Subcutaneous adipose tissue (tissue), 4 donors: ENCODE measurements around the gene EVL. TPM values are rescaled to one million over a fixed set of nuclear protein-coding genes. Genes with fewer than 3 reads are reported as not detected.

Source experiments
- CTCF ChIP-seq: fragments of 450-650 bp; IDR thresholded peaks from one replicate; pipeline ENCODE4 v1.5.1; 2016; ENCODE audit warnings: low read depth, mild to moderate bottlenecking, control low read depth, antibody characterized with exemption, moderate library complexity
- total RNA-seq, 4 donors: library from RNA; depleted of rRNA; stranded (reverse); fragments of >200 nt; gene quantifications; one replicate each; pipeline ENCODE4 v1.1.0, GENCODE V29; 2016

The EVL gene
- total RNA-seq, 4 donors from 2014 or later: 36.7 to 108 (median 46.5) TPM

GRCh38 chr14:100081997-100082625, 16.9 kb downstream of the EVL start:
- TF ChIP-seq CTCF: no peak

- no peak for TF ChIP-seq CTCF
These were observed 17.5 kb downstream of the EVL start for GRCh38 chr14:100082723-100083122.

GRCh38 chr14:100083706-100084105, 18.5 kb downstream of the EVL start:
- no peak for TF ChIP-seq CTCF

GRCh38 chr14:100084591-100084990, 19.4 kb downstream of the EVL start:
- no peak for TF ChIP-seq CTCF

GRCh38 chr14:100085462-100085861, 20.2 kb downstream of the EVL start:
- TF ChIP-seq CTCF: no peak

- TF ChIP-seq CTCF: no peak
These were observed 21.1 kb downstream of the EVL start for GRCh38 chr14:100086361-100086760.

- TF ChIP-seq CTCF: no peak
These were observed 23.0 kb downstream of the EVL start for GRCh38 chr14:100088226-100088625.
